Fibroblast of lung (primary cell): ENCODE results near the gene MTX2. TPM values are rescaled to one million over a fixed set of nuclear protein-coding genes. Genes with fewer than 3 reads are reported as not detected.

Experiments
- DNase-seq, 2 donors: peaks; one replicate each; pipeline versions ENCODE4 v3.0.0 to v3.0.0-alpha.2; 2010; ENCODE audit warnings: low read depth in 2 of 2
- H2AFZ ChIP-seq: 2 replicates; pipeline ENCODE4 v1.5.1; 2012; ENCODE audit warnings: low read length, control low read depth, inconsistent platforms
- H3K27ac ChIP-seq: 2 replicates; pipeline ENCODE4 v1.5.1; 2011; ENCODE audit warnings: low read length, control low read depth; ENCODE audit not compliant: insufficient read depth
- H3K27me3 ChIP-seq: 2 replicates; pipeline ENCODE4 v1.5.1; 2011; ENCODE audit warnings: mild to moderate bottlenecking, low read length; ENCODE audit not compliant: control insufficient read depth, insufficient read depth
- H3K36me3 ChIP-seq: 2 replicates; pipeline ENCODE4 v1.5.1; 2011; ENCODE audit warnings: low read length; ENCODE audit not compliant: control insufficient read depth, insufficient read depth
- H3K4me1 ChIP-seq: 2 replicates; pipeline ENCODE4 v1.5.1; 2011; ENCODE audit warnings: low read length; ENCODE audit not compliant: control insufficient read depth, insufficient read depth; ENCODE audit errors: extremely low read depth
- H3K4me2 ChIP-seq: 2 replicates; pipeline ENCODE4 v1.5.1; 2011; ENCODE audit warnings: low read length, control low read depth; ENCODE audit not compliant: insufficient read depth; ENCODE audit errors: extremely low read depth
- H3K4me3 ChIP-seq, 4 experiments: fragments of 200-600 bp in 1 of 4; sonication (generic) in 1 of 4; replicated peaks in 1 of 4; 2 replicates each; pipeline ENCODE4 v1.5.1; 2011 to 2016; ENCODE audit warnings: low read length in 4 of 4, low read depth in 3 of 4, mild to moderate bottlenecking in 3 of 4, control low read depth in 2 of 4, inconsistent platforms in 1 of 4, mixed read lengths in 1 of 4; ENCODE audit not compliant: insufficient read depth in 1 of 4; ENCODE audit errors: control extremely low read depth in 1 of 4
- H3K79me2 ChIP-seq: 2 replicates; pipeline ENCODE4 v1.5.1; 2012; ENCODE audit warnings: mild to moderate bottlenecking, low read length, inconsistent platforms; ENCODE audit not compliant: control insufficient read depth, insufficient read depth
- H3K9ac ChIP-seq: 2 replicates; pipeline ENCODE4 v1.5.1; 2011; ENCODE audit warnings: mild to moderate bottlenecking, low read length, control low read depth; ENCODE audit not compliant: insufficient read depth
- H3K9me3 ChIP-seq: 2 replicates; pipeline ENCODE4 v1.5.1; 2012; ENCODE audit warnings: low read depth, low read length; ENCODE audit not compliant: control insufficient read depth, insufficient read depth
- H4K20me1 ChIP-seq: 2 replicates; pipeline ENCODE4 v1.5.1; 2011; ENCODE audit warnings: low read length; ENCODE audit not compliant: control insufficient read depth, insufficient read depth; ENCODE audit errors: extremely low read depth
- EZH2 ChIP-seq: IDR thresholded peaks from 2 replicates; pipeline ENCODE4 v1.5.1; 2012; ENCODE audit warnings: low read length, control low read depth, mild to moderate bottlenecking; ENCODE audit errors: missing control alignments
- polyA plus RNA-seq, 2 donors: library from polyadenylated mRNA; depleted of rRNA in 1 of 2; stranded (reverse) in 1 of 2; unstranded in 1 of 2; fragments of >200 nt; gene quantifications; 2 replicates each; pipeline ENCODE4 v1.2.1, GENCODE V29; 2011 to 2012; ENCODE audit warnings: missing spikeins in 1 of 2
- total RNA-seq: library from RNA; depleted of rRNA; stranded (reverse); fragments of >200 nt; gene quantifications from 2 replicates; pipeline ENCODE4 v1.2.1, GENCODE V29; 2014
- TF ChIP-seq, protein P1 (sequence below), 2 donors: IDR thresholded peaks in 1 of 2; conservative IDR thresholded peaks in 1 of 2; 1 replicate in 1 of 2; 2 replicates in 1 of 2; pipeline ENCODE4 v1.5.1; 2011 to 2012; ENCODE audit warnings: low read length in 2 of 2, control low read depth in 1 of 2, inconsistent platforms in 1 of 2, low read depth in 1 of 2, mild to moderate bottlenecking in 1 of 2

Gene MTX2
- total and polyA plus RNA-seq, 2 donors (not counting 1 experiment from before 2014, with no cell fraction given): 29.6 to 46.9 TPM

DNA sequence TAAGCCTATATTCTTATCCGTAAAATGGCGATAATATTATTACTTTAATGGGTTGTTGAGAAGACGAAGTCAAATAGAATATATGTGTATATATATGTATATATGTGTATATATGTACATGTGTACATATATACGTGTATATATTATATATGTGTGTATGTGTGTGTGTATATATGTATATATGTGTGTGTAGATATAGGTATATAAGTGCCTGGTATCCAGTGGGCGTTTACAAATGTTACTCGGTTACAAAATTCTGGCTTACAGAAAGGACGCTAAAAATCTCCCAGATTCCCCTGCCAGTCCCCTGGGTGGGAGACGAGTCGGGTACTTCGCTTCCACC is 295 bp upstream of the MTX2 start:
- peak overlapping the region; percentile 60 to 95 (median 84) for H3K4me3 ChIP-seq
- peak overlapping the region; percentile 6 for H3K4me2 ChIP-seq
- no peak overlapping the region for H3K27ac ChIP-seq
- TF ChIP-seq, protein P1, sequence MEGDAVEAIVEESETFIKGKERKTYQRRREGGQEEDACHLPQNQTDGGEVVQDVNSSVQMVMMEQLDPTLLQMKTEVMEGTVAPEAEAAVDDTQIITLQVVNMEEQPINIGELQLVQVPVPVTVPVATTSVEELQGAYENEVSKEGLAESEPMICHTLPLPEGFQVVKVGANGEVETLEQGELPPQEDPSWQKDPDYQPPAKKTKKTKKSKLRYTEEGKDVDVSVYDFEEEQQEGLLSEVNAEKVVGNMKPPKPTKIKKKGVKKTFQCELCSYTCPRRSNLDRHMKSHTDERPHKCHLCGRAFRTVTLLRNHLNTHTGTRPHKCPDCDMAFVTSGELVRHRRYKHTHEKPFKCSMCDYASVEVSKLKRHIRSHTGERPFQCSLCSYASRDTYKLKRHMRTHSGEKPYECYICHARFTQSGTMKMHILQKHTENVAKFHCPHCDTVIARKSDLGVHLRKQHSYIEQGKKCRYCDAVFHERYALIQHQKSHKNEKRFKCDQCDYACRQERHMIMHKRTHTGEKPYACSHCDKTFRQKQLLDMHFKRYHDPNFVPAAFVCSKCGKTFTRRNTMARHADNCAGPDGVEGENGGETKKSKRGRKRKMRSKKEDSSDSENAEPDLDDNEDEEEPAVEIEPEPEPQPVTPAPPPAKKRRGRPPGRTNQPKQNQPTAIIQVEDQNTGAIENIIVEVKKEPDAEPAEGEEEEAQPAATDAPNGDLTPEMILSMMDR (conservative IDR thresholded peaks at IDR 0.05 in 1 of 2, IDR thresholded peaks at IDR 0.05 in 1 of 2; ENCODE audit: low read depth in 1 of 2, low read length in 2 of 2): no peak
- no peak for TF ChIP-seq EZH2
- no peak for DNase-seq
- peak overlapping the region; percentile 42 for H2AFZ ChIP-seq
- no peaks in the 10 kb centered on the region for H3K9me3 ChIP-seq
- H4K20me1 ChIP-seq: no peaks in the 10 kb centered on the region
- no peaks in the 10 kb centered on the region for H3K4me1 ChIP-seq
- no peak overlapping the region for H3K9ac ChIP-seq
- no peaks in the 10 kb centered on the region for H3K27me3 ChIP-seq
- peaks cover 11% of the 10 kb centered on the region for H3K79me2 ChIP-seq
- H3K36me3 ChIP-seq: no peaks in the 10 kb centered on the region

DNA sequence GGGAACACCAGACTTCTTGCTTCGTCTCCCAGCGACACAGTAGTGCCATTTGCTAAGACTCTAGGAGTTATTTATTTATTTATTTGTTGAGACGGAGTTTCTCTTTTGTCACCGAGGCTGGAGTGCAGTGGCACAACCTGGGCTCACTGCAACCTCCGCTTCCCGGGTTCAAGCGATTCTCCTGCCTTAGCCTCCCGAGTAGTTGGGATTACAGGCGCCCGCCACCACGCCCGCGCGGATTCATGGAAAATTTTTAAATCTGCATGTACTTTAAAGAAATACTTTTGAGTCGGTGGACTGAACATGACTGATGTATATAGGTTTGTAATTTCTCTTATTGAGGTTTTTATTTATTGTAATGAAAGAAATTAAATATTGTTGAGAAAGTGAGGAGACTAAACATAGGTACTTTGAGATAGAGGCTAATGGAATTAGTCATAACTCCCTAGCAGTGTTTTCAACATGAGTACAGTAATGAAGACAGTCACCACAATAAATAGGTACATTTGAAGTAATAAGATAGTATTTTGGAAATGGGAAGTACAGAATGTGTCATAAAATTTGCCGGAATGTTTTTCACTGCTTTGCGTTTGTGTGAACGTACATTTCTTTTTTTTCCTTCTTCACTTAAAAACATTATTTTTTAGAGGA is 983 bp downstream of the MTX2 start:
- Histone ChIP-seq H2AFZ (peak overlapping the region; percentile 99), H3K79me2 (peaks cover 11% of the 10 kb centered on the region), H3K27me3 (no peaks in the 10 kb centered on the region), H3K4me2 (peak overlapping the region; percentile 81), H3K4me1 (no peaks in the 10 kb centered on the region), H3K9ac (no peak overlapping the region), H4K20me1 (no peaks in the 10 kb centered on the region), H3K4me3 (peak overlapping the region; percentile 60 to 95 (median 84)), H3K9me3 (no peaks in the 10 kb centered on the region), H3K36me3 (no peaks in the 10 kb centered on the region), H3K27ac (peak overlapping the region; percentile 50)
- no peak for DNase-seq
- TF ChIP-seq, protein P1 (conservative IDR thresholded peaks at IDR 0.05 in 1 of 2, IDR thresholded peaks at IDR 0.05 in 1 of 2; ENCODE audit: low read depth in 1 of 2, low read length in 2 of 2): no peak
- TF ChIP-seq EZH2: no peak

DNA sequence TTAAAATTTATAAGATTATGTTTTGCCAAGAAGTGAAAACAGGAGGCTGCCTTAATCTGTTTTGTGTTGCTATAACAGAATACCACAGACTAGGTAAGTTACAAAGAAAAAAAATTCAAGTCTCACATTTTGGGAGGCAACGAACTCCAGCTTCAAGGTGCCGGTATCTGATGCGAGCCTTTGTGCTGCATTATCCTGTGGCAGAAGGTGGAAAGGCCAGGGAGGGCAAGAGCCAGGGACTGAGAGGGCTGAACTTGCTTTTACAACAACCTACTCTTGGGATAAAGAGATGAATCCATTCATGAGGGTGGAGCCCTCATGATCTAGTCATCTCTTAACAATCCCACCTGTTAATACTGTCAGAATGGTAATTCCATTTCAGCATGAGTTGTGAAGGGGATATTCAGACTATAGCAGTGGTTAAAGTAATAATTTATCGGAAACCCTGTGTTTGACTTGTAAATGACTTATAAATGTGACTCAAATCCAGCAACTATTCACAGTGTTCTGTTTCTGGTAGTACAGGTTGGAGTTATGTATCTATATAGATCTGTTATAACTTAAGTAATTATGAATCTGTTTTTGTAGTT is 3.7 kb downstream of the MTX2 start:
- Histone ChIP-seq H3K36me3 (no peaks in the 10 kb centered on the region), H3K4me3 (no peak overlapping the region), H3K4me1 (no peaks in the 10 kb centered on the region), H2AFZ (no peak overlapping the region), H3K27ac (no peak overlapping the region), H3K27me3 (no peaks in the 10 kb centered on the region), H3K79me2 (peaks cover 13% of the 10 kb centered on the region), H3K9me3 (no peaks in the 10 kb centered on the region), H4K20me1 (no peaks in the 10 kb centered on the region), H3K9ac (no peak overlapping the region), H3K4me2 (no peak overlapping the region)
- TF ChIP-seq EZH2: no peak
- TF ChIP-seq, protein P1 (conservative IDR thresholded peaks at IDR 0.05 in 1 of 2, IDR thresholded peaks at IDR 0.05 in 1 of 2; ENCODE audit: low read depth in 1 of 2, low read length in 2 of 2): no peak
- no peak for DNase-seq
